CD4-positive, alpha-beta T cell treated with Interleukin-21 for 1 hour (primary cell): Measurements from ENCODE around the gene SPTB.

ENCODE experiments used
- DNase-seq: peaks from one replicate; pipeline ENCODE4 v3.0.0-alpha.2; 2020

The SPTB gene

DNA sequence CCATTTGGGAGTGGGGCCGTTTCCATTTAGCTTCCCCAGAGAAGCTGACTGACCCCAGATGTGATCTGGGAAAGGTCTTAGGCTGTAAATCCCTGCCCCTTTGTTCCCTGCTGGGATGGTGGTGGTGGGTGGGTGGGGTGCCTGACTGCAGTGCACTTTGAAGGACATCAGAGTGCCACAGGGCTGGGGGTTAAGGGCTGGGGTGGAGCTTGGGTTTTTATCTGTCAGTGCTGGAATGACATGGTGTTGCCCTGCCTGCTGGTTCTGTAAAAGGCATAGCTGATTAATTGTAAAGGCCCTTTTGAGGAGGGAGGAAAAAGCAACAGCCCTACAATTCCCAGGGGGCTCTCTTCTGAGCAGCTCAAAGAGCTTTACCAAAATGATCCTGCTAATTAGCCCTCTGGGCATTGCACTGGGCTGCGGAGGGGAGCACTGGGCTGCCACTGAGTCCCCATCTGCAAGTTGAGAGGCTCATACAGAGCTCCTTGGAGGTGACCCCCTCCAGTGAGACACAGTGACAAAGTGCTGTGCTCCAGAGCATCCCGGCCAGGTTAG is 154.4 kb downstream of the SPTB start:
- DNase-seq = no peak

DNA sequence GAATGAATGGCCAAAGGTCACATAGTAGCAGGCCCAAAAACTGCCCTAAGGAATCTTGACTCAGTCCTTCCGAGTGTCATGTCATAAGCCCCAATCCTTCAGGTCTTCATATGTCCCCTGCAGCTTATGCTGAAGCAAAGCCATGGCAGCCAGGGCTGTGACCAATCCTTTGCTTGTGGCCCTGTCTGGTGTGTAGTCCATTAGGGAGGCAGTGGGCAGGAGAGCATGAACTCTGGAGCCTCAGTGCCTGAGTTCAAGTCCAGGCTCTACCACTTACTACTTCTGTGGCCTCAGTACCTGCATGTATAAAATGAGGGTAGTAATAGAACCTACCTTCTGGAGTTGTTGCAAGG is 155.2 kb downstream of the SPTB start:
- no peak for DNase-seq

DNA sequence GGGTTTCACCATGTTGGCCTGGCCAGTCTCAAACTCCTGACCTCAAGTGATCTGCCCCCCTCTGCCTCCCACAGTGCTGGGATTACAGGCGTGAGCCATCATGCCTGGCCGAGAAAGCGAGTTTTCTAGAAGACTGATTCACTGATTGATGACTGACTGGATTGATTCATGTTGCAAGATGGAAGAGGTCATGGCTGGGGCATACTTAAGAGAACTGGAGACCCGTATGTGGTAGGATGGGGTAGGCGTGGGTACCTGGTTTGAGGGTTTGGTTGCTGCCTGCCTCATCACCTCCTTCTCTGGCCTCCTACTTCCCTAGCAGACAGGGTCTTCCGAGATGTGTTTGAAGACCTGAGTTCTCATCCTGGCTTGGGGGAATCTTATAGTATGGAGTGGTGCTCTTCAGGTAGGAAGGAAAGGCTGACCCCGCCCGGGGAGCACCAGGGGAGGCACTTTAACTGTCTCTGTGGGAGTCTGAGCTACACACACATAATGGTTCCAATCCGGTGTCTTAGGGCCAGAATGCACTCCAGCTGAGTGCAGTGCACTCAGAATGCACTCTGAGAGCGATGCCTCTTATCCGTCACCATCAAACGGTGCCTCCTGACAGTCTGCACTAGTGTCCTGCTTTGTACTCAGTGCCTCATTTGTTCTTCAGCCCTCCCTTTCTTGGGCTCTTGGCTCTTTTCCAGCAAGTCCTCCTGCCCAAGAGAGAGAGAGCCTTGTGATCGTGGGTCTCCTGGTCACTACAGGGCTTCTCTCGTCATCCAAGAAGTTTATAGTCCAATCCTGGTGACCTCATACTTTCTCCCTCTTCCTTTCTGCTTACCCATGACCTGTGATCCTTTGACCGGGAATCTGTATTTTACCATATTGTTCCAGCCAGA is 155.8 kb downstream of the SPTB start:
- peak; percentile 49 for DNase-seq

DNA sequence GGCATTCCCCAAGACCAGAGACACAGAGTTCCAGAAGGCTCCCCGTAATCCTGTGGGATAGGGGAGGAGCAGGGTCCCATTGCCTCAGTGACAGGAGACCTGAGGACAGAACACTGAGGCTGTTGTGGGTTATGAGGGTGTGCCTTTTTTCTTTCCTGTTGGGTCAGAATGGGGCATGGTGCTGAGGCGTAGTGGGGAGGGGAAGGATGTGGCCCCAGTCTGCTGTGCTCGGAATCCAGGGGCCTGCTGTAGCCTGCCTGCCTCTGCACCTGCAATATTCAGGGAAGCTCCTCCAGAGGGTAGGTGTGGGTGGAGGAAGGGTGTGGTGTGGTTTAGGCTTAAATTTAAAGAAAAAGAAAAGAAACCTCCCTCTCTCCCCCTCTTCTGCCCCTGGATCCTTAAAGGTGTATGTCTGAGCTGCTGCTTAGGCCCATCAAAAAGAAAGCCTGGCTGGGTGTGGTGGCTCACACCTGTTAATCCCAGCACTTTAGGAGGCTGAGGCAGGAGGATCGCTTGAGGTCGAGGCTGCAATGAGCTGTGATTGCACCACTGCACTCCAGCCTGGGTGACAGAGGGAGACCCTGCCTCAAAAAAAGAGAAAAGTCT is 156.8 kb downstream of the SPTB start:
- DNase-seq = peak; percentile 58

DNA sequence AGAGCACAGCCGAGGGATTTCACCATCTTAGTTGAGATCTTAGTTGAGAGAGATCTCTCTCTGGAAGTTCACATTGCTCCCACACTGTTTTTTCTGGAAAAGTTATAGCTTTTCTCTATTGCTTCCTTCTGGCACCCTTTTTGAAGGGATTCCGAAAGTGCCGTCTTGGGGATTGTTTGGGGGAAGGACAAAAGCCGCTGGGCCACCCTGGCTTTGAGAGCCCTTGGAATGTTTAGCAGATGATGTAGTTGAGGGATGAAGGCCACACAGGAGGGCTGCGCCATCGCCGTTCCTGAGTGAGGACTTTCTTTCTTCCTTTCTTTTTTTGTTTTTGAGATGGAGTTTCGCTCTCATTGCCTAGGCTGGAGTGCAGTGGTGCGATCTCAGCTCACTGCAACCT is 157.8 kb downstream of the SPTB start:
- no peak for DNase-seq

DNA sequence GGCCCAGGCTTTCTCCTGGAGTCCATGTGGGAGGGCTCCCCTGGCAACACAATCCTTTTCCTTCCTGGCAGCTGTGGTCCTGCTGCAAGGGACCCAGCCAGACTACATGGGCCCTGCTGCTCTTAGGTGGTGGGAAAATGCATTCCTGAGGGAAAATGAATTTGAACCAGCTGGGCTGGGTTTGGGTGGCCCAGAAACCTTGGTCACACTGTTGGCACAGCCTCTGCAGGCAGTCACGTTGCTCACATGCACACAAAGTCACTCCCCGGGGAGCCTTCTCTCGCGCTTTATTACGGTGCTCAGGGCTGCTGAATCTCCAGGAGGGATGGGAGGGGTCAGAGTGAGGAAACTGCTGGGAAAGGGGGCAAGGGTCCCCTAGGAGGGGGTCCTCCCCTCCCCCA is 158.3 kb downstream of the SPTB start:
- DNase-seq = no peak

DNA sequence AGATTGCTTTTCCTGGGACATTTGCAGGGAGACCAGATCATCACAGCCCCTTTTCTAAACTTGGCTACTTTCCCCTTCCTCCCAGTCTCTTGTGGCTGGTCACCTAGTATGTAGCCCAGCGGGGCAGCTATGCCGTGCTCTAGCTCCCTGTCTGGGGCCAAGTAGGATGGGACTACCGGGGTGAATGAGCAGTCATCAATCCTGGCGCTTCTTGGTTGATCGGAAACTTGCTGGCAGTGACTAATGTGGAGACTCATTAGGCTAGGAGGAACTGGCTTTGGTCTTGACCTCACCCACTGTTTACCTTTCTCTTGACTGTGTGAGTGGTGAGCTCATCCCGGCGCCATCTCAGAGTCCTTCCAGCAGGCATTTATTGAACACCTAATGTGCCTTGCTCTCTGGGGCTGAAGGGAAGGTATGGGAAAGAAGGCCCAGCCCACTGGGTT is 159.6 kb downstream of the SPTB start:
- DNase-seq = no peak

DNA sequence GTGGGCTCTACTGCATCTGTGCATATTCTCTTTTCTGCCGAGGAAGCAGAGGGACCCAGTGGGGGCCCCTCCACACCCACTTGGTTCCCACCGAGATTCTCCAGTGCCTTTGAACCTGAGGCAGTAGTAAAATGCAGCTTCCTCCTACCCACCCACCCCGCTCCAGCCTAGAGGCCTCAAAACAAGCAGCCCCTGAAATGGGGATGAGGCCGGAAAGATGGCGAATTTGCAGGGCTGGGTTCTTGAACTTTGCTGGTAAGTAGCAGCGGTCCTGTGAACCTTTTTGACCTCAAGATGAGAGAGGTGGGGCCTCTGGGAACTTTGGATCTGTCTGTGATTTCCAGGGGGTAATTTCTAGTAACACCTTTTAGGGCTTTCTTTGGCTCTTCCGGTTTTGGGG is 160.1 kb downstream of the SPTB start:
- no peak for DNase-seq

DNA sequence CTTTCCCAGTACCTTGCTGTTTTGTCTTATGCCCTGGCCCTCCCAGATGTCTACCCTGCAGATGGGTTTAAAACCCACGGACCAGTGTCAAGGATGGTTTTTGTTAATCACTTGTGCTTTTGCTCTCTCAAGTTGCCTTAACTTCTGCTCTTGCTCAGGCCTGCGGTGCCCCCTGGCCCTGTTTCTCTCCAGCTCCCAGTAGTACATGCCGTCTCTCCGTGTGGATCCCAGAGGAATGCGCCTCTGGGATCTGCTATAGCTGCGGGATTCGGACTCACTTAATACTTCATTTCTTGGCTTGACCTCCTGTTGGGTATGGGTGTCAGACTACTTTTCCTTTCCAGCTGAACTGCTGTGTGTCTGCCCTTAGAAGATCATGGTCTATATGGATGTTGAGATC is 160.9 kb downstream of the SPTB start:
- no peak for DNase-seq

DNA sequence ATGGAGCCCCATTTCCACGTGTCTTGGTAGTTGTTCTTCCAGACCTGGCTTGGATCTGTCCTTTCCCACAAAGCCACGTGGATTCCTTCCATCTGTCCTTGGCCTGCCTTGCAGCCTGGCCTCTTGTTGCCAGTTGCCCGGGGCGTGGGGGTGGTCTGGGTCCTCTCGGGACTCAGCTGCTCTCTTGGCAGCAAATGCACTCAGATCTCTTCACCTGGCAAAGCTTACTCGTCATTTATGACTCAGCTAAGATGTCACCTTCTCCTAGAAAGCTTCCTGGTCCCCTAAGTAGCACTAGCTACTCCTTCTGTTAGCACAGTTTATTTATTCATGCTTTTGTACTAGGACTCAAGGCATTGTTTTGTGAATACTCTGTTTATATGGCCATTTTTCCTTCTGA is 161.8 kb downstream of the SPTB start:
- DNase-seq = no peak

DNA sequence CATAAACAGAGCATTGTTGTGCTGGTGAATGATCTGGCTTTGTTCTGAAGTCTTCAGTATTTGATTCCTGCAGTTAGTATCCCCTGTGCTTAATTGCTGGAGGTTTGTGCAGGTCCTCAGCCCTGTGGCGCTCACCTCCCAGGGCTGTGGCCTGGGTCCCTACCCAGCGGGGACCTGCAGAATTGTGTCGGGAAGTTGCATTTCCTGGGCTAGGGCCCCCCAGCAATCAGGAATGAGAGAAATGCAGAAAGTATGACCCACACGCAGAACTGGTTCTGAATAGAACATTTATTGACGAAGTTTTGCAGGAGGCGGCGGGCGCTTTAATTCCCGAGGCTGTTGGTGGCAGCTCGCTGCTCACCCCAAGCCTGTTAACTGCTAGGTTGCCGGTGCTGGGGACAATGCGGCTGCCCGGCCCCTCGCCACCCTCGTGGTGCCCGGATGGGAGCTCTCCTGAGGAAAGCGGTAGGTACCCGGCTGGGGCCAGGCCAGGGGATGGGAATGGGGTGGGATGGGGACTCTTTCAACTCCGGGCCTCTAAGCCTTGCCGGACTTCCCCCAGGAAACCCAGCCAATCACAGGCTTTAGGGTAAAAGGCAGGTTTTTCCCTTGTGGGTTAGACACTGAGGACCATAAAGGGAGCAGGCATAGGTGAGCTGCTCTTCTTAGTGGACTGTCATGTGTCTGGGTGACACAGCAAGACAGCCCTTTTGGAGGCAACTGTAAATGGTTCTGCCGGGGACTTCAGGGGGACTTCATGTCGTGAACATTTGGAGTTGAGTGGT is 163.9 kb downstream of the SPTB start:
- DNase-seq = no peak

DNA sequence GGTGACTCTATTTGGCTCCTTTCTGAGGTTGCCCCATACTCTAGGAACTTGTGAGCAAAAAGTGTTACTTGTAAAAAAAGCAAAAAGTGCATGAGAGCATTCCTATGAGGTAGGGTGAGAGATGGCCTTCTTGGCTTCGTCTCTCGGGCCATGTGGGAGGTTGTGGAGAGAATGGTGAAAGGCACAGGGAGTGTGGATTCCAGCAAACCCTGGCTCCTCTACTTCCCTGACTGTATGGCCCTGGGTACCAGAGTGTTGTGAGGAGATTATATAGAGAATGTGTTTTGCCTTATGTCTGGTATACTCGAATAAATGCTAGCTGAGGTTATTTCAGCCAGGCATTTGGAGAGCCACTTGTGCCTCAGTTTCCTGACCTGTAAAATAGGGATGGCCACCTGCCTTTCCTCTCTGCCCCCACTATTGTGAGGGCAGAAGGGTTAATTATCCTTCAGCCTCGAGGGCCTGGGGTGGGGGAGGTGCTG is 164.5 kb downstream of the SPTB start:
- no peak for DNase-seq

DNA sequence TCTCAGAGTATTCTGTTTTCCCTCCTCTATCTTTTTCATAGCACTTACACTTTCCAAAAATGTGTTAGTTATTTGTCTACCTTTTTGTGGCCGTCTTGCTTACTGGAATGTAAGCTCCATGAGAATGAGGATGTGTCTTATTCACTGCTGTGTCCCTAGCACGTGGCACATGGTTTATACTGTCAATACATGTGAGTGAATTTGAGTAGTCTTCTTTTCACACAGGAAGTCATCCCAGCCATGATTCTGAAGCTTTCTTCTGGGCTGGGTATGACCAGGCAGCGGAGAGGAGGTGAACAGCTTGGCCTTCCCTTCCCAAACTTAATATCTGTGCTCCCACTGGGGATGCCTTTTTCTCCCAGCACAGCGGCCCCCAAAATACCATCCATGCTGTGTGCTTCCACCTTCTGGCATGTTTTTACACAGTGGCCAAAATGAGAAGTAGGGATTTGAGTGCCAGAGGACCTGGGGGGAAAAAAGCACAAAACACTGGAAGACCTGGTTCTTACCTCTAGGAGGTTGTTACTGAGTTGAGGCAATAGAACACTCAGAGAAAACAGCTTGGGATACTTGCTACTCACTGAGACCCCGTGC is 165.2 kb downstream of the SPTB start:
- no peak for DNase-seq

DNA sequence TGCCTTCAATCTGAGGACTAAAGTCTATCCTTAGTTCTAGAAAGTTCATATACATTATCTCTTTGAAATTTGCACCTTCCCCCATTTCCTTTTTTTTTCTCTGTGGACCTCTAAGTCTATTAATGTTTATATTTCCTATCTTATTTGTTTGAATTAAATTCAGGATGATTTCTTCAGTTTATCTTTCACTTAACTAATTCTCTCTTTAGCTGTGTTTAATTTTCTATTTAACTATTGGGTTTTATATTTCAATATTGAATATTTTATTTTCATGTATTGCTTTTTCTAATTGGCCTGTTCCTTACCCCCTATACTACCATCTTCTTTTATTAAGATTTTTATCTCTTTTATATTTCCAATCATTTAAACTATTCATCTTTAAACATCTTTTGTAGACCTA is 166.0 kb downstream of the SPTB start:
- no peak for DNase-seq

DNA sequence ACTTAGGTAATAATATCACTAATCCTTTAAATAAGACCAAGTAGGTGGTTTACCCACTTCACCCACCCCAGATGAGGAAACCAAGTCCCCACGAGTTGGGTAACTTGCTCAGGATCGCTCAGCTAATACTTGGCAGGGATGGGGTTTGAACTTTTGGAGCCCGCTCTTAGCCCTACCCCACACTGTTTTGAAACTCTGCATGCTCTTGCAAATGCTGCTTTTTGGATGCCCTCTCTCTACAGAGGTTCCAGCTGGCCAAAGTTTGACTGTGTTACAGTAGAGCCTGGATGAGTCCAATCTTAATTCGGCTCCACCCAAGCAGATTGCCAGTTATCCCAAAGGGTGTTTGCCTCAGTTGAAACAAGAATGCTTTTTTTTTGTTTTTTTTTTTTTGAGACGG is 168.7 kb downstream of the SPTB start:
- no peak for DNase-seq

DNA sequence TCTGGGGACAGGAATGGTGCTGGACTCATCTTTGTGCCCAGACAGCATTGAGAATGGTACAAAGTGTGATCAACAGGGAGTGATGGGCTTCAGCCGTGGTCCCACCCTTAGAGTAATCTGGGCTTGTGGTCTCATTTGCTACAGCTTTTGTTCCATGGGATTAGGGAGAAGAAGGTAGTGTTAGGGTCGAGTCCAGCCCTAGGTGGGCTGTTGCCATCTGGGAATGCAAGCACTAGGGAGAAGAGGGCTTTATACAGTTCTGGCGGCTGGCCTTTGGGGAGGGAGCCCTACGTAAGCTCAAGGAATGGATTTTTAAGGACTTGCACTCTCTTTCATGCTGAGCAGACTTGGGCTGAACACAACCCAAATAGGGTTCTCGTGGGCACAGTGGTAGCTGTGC is 170.6 kb downstream of the SPTB start:
- no peak for DNase-seq

DNA sequence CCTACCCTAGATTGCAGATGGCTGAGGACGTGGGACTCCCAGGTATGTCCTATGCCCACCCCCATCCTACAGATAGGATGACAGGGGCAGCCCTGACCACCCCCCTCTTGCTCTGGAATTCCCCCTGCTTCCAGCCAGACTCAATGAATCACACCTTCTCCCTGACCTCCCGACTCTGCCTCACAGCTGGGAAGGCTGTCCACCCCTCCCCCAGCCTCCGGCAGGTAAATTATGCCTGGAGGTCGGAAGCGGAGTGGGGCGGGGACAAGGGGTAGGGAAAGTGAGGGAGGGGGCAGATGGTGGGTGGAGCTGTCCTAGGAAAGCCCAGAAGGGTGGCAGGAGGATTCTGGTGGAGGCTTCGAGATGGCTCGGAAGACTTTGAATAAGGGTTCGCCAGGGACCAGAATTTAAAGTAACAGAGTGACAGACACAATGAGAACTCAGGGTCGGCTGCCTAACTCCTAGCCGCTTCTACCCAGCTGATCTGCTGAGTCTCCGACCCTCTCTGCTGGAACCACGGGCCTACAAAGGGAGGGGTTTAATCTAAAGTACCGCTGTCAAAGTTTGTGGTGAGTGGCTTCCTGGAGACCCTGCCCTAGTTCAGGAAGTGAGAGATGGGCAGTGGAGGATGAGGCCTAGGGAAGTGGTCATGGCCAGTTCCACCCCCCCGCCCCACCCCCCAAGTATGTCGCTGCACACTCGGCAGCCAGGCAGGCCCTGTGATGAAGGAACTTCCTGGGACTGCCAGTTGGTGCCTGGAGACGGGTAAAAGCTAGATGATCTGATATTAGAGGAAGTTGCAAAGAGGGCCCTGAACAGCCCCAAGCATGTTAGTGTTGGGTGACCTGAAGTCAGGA is 171.3 kb downstream of the SPTB start:
- peak; percentile 63 for DNase-seq

DNA sequence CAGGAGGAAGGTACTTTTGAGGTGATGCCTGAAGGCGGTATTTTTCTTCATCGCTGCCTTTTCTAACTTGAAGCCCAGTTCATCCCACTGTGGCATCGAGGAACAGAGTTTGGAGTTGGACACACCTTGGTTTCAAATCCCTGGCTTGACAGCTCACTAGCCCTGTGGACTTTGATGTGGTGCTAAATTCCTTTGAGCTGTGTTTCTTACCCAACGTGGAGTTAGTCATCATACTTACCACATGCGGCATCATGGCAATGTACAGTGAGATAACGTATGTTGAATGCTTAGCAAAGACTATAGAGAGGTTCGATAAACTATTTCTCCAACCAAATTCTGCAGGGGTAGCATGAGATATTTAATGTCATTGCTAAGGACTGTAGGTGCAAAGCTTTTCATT is 172.0 kb downstream of the SPTB start:
- DNase-seq = no peak

DNA sequence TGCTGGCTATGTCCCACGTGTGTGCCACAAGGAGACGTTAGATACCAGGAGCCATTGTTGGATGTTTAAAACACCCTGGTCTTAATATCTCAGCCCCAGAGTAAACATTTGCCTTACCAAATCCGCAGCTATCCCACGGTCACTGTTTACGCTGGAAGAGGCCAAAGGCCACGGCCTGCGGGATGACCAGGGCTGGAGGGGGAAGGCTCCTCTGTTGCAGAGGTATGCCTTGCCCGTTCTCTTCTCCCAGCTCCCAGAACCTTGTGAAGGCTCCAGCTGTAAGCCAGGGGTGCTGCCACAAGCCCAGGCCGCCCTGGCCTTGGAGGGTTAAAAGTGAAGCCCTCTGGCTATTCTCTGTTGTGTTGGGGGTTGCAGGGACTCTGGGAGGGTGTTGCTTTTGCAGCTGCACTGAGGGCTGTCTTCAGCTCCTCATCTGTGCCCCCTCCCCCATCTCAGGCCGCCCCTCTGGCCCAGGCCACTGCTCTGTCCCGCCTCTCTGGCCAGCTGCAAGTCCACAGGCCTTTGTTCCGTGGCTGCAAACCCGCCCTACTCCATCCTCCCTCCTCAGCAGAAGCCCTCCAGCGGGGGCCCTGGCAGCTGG is 173.0 kb downstream of the SPTB start:
- DNase-seq = no peak

DNA sequence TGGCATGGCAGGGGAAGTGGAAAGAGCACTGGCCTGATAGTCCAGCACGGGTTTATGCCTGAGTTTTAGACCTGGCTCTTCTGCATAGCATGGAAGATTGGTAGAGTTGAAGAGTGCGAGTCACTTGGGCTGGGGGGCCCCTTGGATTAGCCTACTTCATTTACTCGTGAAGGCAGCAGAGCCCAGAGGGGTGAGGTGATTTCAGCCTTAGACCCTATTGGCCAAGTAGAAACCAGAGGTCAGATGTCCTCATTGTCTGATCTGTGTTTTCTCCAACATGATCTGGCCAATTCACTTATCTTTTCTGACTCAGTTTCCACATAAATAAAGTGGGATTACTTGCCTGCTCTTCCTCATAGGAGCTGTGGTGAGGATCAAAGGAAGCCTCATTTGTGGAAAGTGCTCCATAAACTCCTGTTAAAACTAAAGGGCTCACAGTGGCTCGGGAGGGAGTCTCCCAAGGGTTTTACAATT is 173.6 kb downstream of the SPTB start:
- no peak for DNase-seq

DNA sequence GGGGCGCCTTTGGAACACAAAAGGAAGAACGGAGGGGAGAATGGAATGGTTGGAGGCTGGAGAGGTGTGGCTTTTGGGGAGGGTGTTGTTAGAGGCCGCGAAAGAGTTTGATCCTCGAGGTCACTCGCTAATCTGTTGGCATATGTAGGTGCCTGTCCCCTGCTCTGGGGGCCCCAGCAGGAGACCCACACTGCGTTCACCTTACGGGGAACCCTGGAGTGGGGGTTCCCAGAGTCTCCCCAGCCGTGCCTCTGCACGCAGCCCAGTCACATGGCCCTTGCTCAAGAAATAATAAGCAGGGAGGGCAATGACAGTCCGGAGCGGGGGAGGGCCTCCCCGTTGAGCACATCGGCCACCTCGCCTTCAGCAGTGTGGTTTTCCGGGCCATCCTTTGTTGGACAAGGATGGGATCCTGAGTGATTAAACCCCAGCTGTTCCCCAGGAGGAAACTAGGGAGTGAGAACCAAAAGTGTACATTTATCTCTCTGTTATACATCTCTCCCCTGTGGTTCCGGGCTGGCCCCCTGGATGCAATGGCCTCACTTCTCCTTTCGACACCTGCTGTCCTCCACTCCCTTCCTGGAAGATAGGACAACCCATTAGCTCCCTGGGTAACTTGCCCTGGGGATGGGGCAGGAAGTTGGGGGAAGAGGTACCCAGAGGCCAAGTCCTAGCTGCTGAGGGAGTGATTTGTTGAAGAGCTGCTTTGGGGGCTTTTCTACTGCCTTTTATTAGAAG is 174.2 kb downstream of the SPTB start:
- no peak for DNase-seq
